CD4-positive, alpha-beta T cell treated with Interleukin-6 for 4 hours (primary cell): ENCODE results near the gene KMT2E.

ENCODE experiments used
- DNase-seq: peaks from one replicate; pipeline ENCODE4 v3.0.0-alpha.2; 2020; ENCODE audit warnings: mixed read lengths

Gene KMT2E

GRCh38 chr7:105088456-105088855 is 74.5 kb downstream of the KMT2E start:
- no peak for DNase-seq

GRCh38 chr7:105094966-105095365 is 81.0 kb downstream of the KMT2E start:
- DNase-seq, result no peak

- DNase-seq, result no peak
Measured at GRCh38 chr7:105096306-105096705, 82.3 kb downstream of the KMT2E start.

GRCh38 chr7:105097619-105098018 is 83.6 kb downstream of the KMT2E start:
- no peak for DNase-seq

- no peak for DNase-seq
Measured at GRCh38 chr7:105098863-105099515, 85.0 kb downstream of the KMT2E start.

- DNase-seq, result no peak
Measured at GRCh38 chr7:105101864-105102263, 87.9 kb downstream of the KMT2E start.

GRCh38 chr7:105102557-105103352 is 88.8 kb downstream of the KMT2E start:
- DNase-seq, result no peak

GRCh38 chr7:105105579-105105978 is 91.6 kb downstream of the KMT2E start:
- no peak for DNase-seq

- no peak for DNase-seq
Measured at GRCh38 chr7:105106473-105106872, 92.5 kb downstream of the KMT2E start.

- DNase-seq, result no peak
Measured at GRCh38 chr7:105107458-105107857, 93.5 kb downstream of the KMT2E start.

- DNase-seq, result no peak
Measured at GRCh38 chr7:105112440-105113418, 98.7 kb downstream of the KMT2E start.

GRCh38 chr7:105118612-105119600 is 104.9 kb downstream of the KMT2E start:
- DNase-seq, result peak; percentile 16

GRCh38 chr7:105122619-105123018 is 108.6 kb downstream of the KMT2E start:
- no peak for DNase-seq

GRCh38 chr7:105125745-105126144 is 111.7 kb downstream of the KMT2E start:
- no peak for DNase-seq

GRCh38 chr7:105126436-105126975 is 112.5 kb downstream of the KMT2E start:
- DNase-seq, result no peak

- DNase-seq, result no peak
Measured at GRCh38 chr7:105127179-105127578, 113.2 kb downstream of the KMT2E start.

- DNase-seq, result no peak
Measured at GRCh38 chr7:105130048-105130447, 116.0 kb downstream of the KMT2E start.

- no peak for DNase-seq
Measured at GRCh38 chr7:105130580-105130979, 116.6 kb downstream of the KMT2E start.

- DNase-seq, result no peak
Measured at GRCh38 chr7:105131033-105131656, 117.1 kb downstream of the KMT2E start.

- no peak for DNase-seq
Measured at GRCh38 chr7:105131890-105132289, 117.9 kb downstream of the KMT2E start.

- DNase-seq, result no peak
Measured at GRCh38 chr7:105132335-105132734, 118.3 kb downstream of the KMT2E start.
